Stimulated activated CD4-positive, alpha-beta T cell treated with anti-CD3 and anti-CD28 coated beads, TNF-alpha, amount 100 ng/mL, for 48 hours (primary cell): ENCODE measurements around the gene ITCH.
"Not testable (repeated sequence)": the region's sequence is repeated elsewhere in the genome, so short reads cannot be mapped to it uniquely, and the experiment has no call there.

Experiments
- DNase-seq, 3 donors: peaks; one replicate each; pipeline ENCODE4 v3.0.0-alpha.2; 2020; ENCODE audit warnings: low read depth in 3 of 3

ITCH gene

GRCh38 chr20:34377072-34377847, 14.2 kb downstream of the ITCH start:
- no peak for DNase-seq

GRCh38 chr20:34382174-34382573, 19.1 kb downstream of the ITCH start:
- no peak for DNase-seq

DNA sequence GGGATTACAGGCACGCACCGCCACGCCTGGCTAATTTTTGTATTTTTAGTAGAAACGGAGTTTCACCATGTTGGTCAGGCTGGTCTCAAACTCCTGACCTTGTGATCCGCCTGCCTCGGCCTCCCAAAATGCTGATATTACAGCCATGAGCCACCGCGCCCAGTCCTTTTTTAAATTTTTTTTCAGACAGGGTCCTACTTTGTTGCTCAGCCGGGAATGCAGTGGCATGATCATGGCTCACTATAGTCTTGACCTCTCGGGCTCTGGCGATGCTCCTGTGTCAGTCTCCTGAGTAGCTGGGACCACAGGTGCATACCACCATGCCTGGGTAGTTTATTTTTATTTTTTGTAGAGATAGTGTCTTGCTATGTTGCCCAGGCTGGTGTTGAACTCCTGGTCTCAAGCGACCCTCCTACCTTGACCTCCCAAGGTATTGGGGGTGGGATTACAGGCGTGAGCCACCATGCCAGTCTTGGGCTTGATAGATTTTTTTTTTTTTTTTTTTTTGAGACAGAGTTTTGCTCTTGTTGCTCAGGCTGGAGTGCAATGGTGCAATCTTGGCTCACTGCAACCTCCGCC, 19.9 kb downstream of the ITCH start:
- not testable (repeated sequence) for DNase-seq

DNA sequence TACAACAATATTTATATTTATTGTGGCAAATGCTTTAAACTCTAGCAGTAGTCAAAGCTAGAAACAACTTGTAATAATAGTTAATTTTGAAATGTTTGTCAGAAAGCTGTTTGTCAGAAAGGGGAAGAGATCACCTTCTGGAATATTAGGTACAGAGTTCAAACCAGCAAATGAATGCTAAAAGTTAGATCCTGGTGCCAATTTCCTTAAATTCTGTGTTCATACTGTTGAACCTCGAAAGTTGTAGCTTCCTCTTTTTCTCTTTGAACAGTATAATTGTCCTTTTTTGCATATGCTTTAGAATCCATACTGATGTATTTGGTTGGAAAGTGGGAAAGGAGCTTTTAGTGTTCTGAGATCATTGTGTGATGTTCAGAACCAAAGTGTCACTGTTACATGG, 22.4 kb downstream of the ITCH start:
- no peak for DNase-seq

DNA sequence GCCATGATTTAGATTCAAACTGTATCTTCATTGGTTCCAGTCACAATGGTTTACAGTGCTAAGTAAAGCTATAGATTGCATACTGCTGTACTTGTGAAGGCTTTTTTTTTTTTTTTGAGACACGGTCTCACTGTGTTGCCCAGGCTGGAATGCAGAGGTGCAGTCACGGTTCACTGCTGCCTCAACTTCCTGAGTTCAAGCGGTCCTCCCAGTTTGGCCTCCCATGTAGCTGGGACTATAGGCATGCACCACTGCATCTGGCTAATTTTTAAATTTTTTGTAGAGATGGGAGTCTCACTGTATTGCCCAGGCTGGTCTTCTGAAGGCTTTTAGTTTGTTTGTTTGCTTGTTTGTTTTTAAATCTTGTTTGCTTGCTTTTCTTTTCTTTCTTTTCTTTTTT, 24.9 kb downstream of the ITCH start:
- DNase-seq: no peak

- DNase-seq: no peak
Measured at GRCh38 chr20:34388678-34389077, 25.6 kb downstream of the ITCH start.

DNA sequence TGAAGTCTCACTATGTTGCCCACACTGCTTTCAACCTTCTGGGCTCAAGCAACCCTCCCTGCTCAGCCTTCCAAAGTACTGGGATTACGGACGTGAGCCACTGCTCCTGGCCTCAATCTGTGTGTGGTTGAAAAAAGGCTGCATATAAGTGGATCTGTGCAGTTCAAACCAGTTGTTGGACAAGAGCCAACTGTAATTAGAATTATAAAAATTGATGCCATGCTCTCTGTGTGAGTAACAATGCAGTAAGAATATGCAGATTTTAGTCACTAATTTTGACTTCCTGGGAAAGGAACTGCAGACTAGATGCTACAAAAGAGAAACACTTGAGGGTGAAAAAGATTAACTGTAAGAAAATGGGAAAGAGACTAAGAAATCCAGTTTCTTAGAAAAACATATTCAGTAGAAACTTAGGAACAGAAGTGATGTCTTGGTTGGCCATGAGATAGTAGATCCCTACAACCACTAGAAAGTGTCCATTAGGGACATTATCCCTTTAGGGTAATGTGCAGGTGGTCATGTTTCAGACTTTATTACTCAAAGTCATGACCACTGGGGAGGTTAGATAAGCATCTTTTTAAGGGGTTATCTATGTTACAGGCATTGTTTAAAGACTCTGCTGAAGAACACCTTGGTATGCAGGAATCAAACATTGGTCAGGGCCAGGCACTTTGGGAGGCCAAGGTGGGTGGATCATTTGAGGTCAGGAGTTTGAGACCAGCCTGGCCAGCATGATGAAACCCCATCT, 26.3 kb downstream of the ITCH start:
- no peak for DNase-seq

DNA sequence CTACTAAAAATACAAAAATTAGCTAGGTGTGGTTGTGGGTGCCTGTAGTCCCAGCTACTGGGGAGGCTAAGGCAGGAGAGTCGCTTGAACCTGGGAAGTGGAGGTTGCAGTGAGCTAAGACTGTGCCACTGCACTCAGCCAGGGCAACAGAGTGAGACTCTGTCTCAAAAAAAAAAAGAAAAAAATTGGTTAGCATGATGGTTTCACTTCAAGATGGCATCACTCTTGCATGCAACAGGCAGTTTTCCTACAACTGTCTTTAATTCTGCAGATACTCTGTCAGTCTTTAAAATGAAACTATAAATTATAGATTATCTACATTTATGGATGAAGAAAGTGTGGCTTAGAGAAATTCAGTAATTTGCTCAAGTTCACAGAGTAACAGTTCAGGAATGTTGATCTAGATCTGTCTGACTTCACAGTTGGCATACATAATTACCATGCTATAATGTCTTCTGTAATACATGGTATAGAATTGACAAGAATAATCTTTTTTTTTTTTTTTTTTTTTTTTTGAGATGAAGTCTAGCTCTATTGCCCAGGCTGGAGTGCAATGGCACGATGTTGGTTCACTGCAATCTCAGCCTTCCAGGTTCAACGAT, 27.0 kb downstream of the ITCH start:
- DNase-seq: no peak

DNA sequence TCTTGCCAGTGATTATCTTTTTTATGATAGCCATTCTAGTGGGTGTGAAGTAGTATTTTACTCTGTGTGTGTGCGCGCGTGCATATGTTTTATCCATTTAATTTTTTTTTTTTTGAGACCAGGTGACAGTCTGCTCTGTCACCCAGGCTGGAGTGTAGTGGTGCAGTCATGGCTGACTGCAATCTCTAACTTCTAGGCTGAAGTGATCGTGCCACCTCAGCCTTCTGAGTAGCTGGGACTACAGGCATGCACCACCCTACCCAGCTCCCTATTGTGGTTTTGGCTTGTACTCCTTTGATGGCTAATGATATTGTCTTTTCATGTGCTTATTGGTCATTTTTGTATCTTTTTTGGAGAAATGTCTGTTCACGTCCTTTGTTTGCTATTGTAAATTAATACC, 33.3 kb downstream of the ITCH start:
- DNase-seq: no peak

DNA sequence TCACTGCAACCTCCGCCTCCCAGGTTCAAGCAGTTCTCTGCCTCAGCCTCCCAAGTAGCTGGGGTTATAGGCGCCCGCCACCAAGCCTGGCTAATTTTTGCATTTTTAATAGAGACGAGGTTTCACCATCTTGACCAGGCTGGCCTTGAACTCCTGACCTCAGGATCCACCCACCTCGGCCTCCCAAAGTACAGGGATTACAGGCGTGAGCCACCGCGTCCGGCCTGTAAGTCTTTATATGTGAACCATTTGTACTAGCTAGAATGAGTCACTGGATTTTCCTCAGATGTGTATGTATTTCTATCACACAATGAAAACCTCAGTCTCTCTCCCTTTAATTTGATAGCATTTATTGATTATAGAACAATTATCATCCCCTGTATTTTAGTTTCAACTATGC, 34.0 kb downstream of the ITCH start:
- no peak for DNase-seq

DNA sequence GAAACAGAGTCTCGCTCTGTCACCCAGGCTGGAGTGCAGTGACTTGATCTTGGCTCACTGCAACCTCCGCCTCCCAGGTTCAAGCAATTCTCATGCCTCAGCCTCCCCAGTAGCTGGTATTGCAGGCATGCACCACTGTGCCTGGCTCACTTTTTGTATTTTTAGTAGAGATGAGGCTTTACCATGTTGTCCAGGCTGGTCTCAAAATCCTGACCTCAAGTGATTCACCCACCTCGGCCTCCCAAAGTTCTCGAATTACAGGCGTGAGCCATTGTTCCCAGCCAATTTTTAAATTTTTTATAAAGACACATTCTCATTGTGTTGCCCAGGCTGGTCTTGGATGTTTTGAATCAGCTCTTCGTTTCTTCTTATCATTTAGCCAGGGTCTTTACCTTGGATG, 37.7 kb downstream of the ITCH start:
- not testable (repeated sequence) for DNase-seq

GRCh38 chr20:34401741-34402455, 38.8 kb downstream of the ITCH start:
- peak in 1 of 3 donors; percentile 11 for DNase-seq

DNA sequence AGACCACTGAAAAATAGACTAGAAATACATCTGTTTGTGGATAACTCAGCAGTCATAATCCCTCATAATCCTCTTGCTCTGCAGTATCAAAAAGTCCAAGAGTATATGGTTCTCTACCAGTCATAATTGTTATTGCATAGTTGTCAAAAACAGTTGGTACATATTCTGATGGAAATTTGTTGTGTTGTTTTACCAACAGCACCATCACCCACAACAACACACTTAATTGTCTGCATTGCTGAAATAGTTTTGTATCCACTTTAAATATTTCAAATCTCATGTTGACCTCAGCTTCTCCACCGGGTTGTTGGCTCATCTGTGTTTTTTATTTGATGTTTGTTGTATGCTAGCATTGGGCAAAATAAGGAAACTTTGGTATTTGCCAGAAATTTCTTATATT, 39.4 kb downstream of the ITCH start:
- DNase-seq: no peak

- DNase-seq: no peak
Measured at GRCh38 chr20:34403063-34403827, 40.2 kb downstream of the ITCH start.

DNA sequence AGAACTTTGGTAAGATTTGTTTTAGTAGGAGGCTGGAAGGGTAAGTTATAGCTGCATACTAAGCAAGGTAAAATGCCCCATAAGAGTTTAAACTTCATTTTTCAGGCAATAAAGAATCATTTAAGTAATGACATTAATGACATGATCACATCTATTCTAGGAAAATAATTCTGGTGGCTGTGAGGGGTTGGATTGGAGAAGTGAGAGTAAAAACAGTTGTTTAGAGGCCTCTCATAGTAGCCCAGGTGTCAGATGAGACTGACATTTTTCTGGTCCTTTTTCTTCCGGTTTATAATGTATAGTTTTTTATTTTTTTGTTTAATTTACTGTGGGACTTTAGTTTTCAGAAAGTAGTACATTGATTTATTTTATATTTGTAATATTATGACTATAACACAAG, 40.8 kb downstream of the ITCH start:
- DNase-seq: no peak

- DNase-seq: no peak
Measured at GRCh38 chr20:34404803-34405202, 41.7 kb downstream of the ITCH start.

DNA sequence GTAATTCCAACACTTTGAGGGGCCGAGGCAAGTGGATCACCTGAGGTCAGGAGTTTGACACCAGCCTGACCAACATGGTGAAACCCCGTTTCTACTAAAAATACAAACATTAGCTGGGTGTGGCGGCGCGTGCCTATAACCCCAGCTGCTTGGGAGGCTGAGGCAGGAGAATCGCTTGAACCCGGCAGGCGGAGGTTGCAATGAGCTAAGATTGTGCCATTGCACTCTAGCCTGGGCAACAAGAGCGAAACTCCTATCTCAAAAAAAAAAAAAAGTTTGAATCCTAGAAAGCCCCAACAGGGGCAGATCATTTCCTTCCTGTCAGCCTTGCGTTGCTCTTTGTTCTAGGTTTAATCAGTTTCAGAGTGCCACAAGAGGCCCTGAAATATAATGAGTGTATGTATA, 42.2 kb downstream of the ITCH start:
- not testable (repeated sequence) for DNase-seq

- DNase-seq: not testable (repeated sequence)
Measured at GRCh38 chr20:34405942-34406341, 42.9 kb downstream of the ITCH start.

DNA sequence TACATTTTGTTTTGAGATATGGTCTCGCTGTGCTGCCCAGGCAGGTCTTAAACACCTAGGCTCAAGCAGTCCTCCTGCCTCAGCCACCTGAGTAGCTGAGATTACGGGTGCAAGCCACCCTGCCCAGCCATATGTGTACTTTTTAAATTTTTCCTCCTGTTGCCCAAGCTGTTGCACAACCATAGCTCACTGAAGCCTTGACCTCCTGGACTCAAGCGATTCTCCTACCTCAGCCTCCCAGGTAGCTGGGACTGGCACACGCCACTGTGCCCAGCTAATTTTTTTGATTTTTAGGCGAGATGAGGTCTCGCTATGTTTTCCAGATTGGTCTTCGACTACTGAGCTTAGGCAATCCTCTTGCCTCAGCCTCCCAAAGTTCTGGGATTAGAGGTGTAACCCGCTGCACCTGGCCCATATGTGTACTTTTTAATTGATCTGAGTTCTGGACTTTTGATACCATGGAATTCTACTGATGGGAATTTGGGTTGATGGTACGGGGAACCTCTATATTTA, 44.9 kb downstream of the ITCH start:
- no peak for DNase-seq

DNA sequence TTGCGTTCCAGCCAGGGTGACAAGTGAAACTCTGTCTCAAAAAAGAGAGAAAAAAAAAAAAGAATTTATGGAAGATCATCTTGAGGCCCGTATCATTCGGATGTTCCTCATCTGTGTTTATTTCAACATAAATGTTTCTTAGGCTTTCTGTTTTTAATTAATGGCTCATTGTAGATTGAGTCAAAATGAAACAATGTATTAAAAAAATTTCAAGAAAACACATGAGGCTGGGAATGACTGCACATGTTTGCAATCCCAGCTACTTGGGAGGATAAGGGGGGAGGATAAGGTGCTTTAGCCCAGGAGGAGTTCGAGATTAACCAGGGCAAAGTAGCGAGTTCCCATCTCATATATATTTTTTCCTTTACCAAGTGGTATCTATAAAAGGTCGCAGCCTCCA, 47.3 kb downstream of the ITCH start:
- no peak for DNase-seq

DNA sequence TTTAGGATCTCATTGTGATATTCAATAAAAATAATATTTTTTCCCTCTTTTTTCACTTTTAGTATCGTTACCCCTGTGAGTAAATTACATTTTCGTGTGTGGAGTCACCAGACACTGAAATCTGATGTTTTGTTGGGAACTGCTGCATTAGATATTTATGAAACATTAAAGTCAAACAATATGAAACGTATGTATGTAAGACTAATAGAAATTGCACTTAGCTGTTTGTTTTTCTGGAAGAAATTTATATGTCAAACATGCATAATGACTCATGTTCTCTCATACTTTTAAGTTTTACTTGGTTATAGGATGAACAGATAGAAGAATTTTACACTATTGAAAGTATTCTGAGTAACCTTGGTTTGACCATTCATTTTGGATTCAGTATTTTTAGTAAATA, 49.4 kb downstream of the ITCH start:
- DNase-seq: no peak
